ENCODE measurements around the gene PBXIP1.
A peak's percentile ranks its signal among the peaks of the same experiment; 100 is the strongest.
"Not testable (repeated sequence)": the region's sequence is repeated elsewhere in the genome, so short reads cannot be mapped to it uniquely, and the experiment has no call there.

Gene PBXIP1

GRCh38 chr1:154955718-154956543, at the start of gene PBXIP1:
TSS of gene PBXIP1 (minus strand) at chr1:154956099. CDS start at chr1:154953721, 2,378 bp downstream.
- DNase-seq (ENCODE audit: low spot score), result peak; percentile 91

- no peak for DNase-seq (ENCODE audit: low spot score)
Measured at GRCh38 chr1:155005076-155006011, 49.4 kb upstream of the PBXIP1 start.

- DNase-seq (ENCODE audit: low spot score), result no peak
Measured at GRCh38 chr1:155004352-155005075, 48.6 kb upstream of the PBXIP1 start.

GRCh38 chr1:155003766-155004351, 48.0 kb upstream of the PBXIP1 start:
- no peak for DNase-seq (ENCODE audit: low spot score)

- no peak for DNase-seq (ENCODE audit: low spot score)
Measured at GRCh38 chr1:155003227-155003765, 47.4 kb upstream of the PBXIP1 start.

- DNase-seq (ENCODE audit: low spot score), result no peak
Measured at GRCh38 chr1:155002464-155003226, 46.7 kb upstream of the PBXIP1 start, which contains the start of gene ZBTB7B. TSS of gene ZBTB7B (plus strand) at chr1:155002802. CDS start at chr1:155014661, 11,859 bp downstream.

GRCh38 chr1:155001675-155002463, 46.0 kb upstream of the PBXIP1 start:
- peak; percentile 99 for DNase-seq (ENCODE audit: low spot score)

- no peak for DNase-seq (ENCODE audit: low spot score)
Measured at GRCh38 chr1:155001425-155001674, 45.5 kb upstream of the PBXIP1 start.

- peak; percentile 86 for DNase-seq (ENCODE audit: low spot score)
Measured at GRCh38 chr1:155000726-155001424, 45.0 kb upstream of the PBXIP1 start.

- no peak for DNase-seq (ENCODE audit: low spot score)
Measured at GRCh38 chr1:155000411-155000725, 44.5 kb upstream of the PBXIP1 start.

GRCh38 chr1:154999571-155000410, 43.9 kb upstream of the PBXIP1 start:
- DNase-seq (ENCODE audit: low spot score), result no peak

GRCh38 chr1:154998818-154999570, 43.1 kb upstream of the PBXIP1 start:
- peak; percentile 86 for DNase-seq (ENCODE audit: low spot score)

- no peak for DNase-seq (ENCODE audit: low spot score)
Measured at GRCh38 chr1:154998201-154998780, 42.4 kb upstream of the PBXIP1 start.

- DNase-seq (ENCODE audit: low spot score), result no peak
Measured at GRCh38 chr1:154996966-154997701, 41.2 kb upstream of the PBXIP1 start.

- DNase-seq (ENCODE audit: low spot score), result not testable (repeated sequence)
Measured at GRCh38 chr1:154995301-154995983, 39.5 kb upstream of the PBXIP1 start.

- DNase-seq (ENCODE audit: low spot score), result no peak
Measured at GRCh38 chr1:154994591-154994990, 38.7 kb upstream of the PBXIP1 start.
